HEK293 (cell line): ENCODE data around the gene SLC6A3.

Source experiments
- CTCF ChIA-PET: fragments of 350-600 bp; formaldehyde crosslinking; extraction: SDS; loops from one replicate; lab custom pipeline; 2021; ENCODE audit warnings: antibody characterized with exemption; lab: Yijun Ruan, JAX
- POLR2A ChIA-PET: fragments of 300-600 bp; formaldehyde crosslinking; extraction: SDS; loops from one replicate; lab custom pipeline; 2020; ENCODE audit warnings: antibody characterized with exemption, inconsistent platforms; lab: Yijun Ruan, JAX
- H3K27ac ChIP-seq: fragments of 200-500 bp; sonication (Bioruptor generic); 2 replicates; pipeline ENCODE4 v1.5.1; 2014; ENCODE audit warnings: low read depth, low read length, control low read depth, inconsistent platforms; ENCODE audit errors: extremely low read depth
- H3K36me3 ChIP-seq, 2 experiments: fragments of 200-500 bp in 1 of 2; sonication (Bioruptor generic) in 1 of 2; 1 replicate in 1 of 2; 2 replicates in 1 of 2; pipeline ENCODE4 v1.5.1; 2014 to 2017; ENCODE audit warnings: inconsistent platforms in 2 of 2, low read length in 2 of 2; ENCODE audit not compliant: control insufficient read depth in 2 of 2, insufficient read depth in 1 of 2
- H3K4me1 ChIP-seq: fragments of 200-500 bp; sonication (Bioruptor generic); 2 replicates; pipeline ENCODE4 v1.5.1; 2014; ENCODE audit warnings: mild to moderate bottlenecking, low read length, inconsistent platforms; ENCODE audit not compliant: control insufficient read depth, insufficient read depth
- H3K4me3 ChIP-seq: 2 replicates; pipeline ENCODE4 v1.5.1; 2011; ENCODE audit warnings: low read depth, mild to moderate bottlenecking, control low read depth, low read length, moderate library complexity
- H3K9me3 ChIP-seq: fragments of 200-500 bp; sonication (Bioruptor generic); 2 replicates; pipeline ENCODE4 v1.5.1; 2014; ENCODE audit warnings: low read depth, low read length, inconsistent platforms; ENCODE audit not compliant: control insufficient read depth, insufficient read depth
- KLF10 ChIP-seq: fragments of 450-650 bp; IDR thresholded peaks from 2 replicates; pipeline ENCODE4 v1.5.1; 2018; ENCODE audit warnings: missing biosample characterization, mild to moderate bottlenecking, missing genetic modification characterization
- PRDM2 ChIP-seq: fragments of 450-650 bp; formaldehyde crosslinking; IDR thresholded peaks from 2 replicates; pipeline ENCODE4 v1.5.1; 2016; ENCODE audit warnings: missing biosample characterization, missing genetic modification characterization, borderline replicate concordance
- PRDM4 ChIP-seq: fragments of 450-650 bp; formaldehyde crosslinking; IDR thresholded peaks from 2 replicates; pipeline ENCODE4 v1.5.1; 2017; ENCODE audit warnings: missing biosample characterization, missing genetic modification characterization
- ZBTB10 ChIP-seq: fragments of 450-650 bp; formaldehyde crosslinking; IDR thresholded peaks from 2 replicates; pipeline ENCODE4 v1.5.1; 2016; ENCODE audit warnings: missing biosample characterization, missing genetic modification characterization
- ZNF114 ChIP-seq: fragments of 450-650 bp; formaldehyde crosslinking; IDR thresholded peaks from 2 replicates; pipeline ENCODE4 v1.5.0; 2017; ENCODE audit warnings: missing biosample characterization, missing genetic modification characterization
- ZNF138 ChIP-seq: fragments of 450-650 bp; formaldehyde crosslinking; IDR thresholded peaks from 2 replicates; pipeline ENCODE4 v1.5.1; 2016; ENCODE audit warnings: missing biosample characterization, missing genetic modification characterization, borderline replicate concordance
- ZNF239 ChIP-seq: fragments of 450-650 bp; formaldehyde crosslinking; IDR thresholded peaks from 2 replicates; pipeline ENCODE4 v1.5.1; 2016; ENCODE audit warnings: missing biosample characterization, missing genetic modification characterization
- ZNF26 ChIP-seq: fragments of 450-650 bp; formaldehyde crosslinking; IDR thresholded peaks from 2 replicates; pipeline ENCODE4 v1.5.1; 2016; ENCODE audit warnings: missing biosample characterization, missing genetic modification characterization
- ZNF311 ChIP-seq: fragments of 450-650 bp; formaldehyde crosslinking; IDR thresholded peaks from 2 replicates; pipeline ENCODE4 v1.5.1; 2017; ENCODE audit warnings: missing biosample characterization, missing genetic modification characterization, borderline replicate concordance
- ZNF366 ChIP-seq: fragments of 450-650 bp; formaldehyde crosslinking; conservative IDR thresholded peaks from 2 replicates; pipeline ENCODE4 v1.5.1; 2016; ENCODE audit warnings: missing biosample characterization, missing genetic modification characterization
- ZNF391 ChIP-seq: fragments of 450-650 bp; formaldehyde crosslinking; IDR thresholded peaks from 2 replicates; pipeline ENCODE4 v1.5.1; 2016; ENCODE audit warnings: low read depth, missing biosample characterization, missing genetic modification characterization, borderline replicate concordance
- ZNF473 ChIP-seq: fragments of 450-650 bp; formaldehyde crosslinking; IDR thresholded peaks from 2 replicates; pipeline ENCODE4 v1.5.1; 2017; ENCODE audit warnings: missing biosample characterization, missing genetic modification characterization
- ZNF530 ChIP-seq: fragments of 450-650 bp; formaldehyde crosslinking; IDR thresholded peaks from 2 replicates; pipeline ENCODE4 v1.5.1; 2016; ENCODE audit warnings: low read depth, missing biosample characterization, missing genetic modification characterization
- ZNF561 ChIP-seq: fragments of 450-650 bp; IDR thresholded peaks from 2 replicates; pipeline ENCODE4 v1.5.1; 2018; ENCODE audit warnings: missing biosample characterization, missing genetic modification characterization, borderline replicate concordance
- ZNF776 ChIP-seq: fragments of 450-650 bp; formaldehyde crosslinking; IDR thresholded peaks from 2 replicates; pipeline ENCODE4 v1.5.0; 2017; ENCODE audit warnings: missing biosample characterization, missing genetic modification characterization, borderline replicate concordance
- ZNF792 ChIP-seq: fragments of 450-650 bp; formaldehyde crosslinking; IDR thresholded peaks from 2 replicates; pipeline ENCODE4 v1.5.1; 2016; ENCODE audit warnings: missing biosample characterization, missing genetic modification characterization
- ZNF843 ChIP-seq: fragments of 450-650 bp; formaldehyde crosslinking; IDR thresholded peaks from 2 replicates; pipeline ENCODE4 v1.5.1; 2016; ENCODE audit warnings: missing biosample characterization, missing genetic modification characterization
- TF ChIP-seq, protein P1 (sequence below): fragments of 450-650 bp; formaldehyde crosslinking; IDR thresholded peaks from 2 replicates; pipeline ENCODE4 v1.5.1; 2016; ENCODE audit warnings: missing biosample characterization, missing genetic modification characterization, low read depth

Gene SLC6A3

DNA sequence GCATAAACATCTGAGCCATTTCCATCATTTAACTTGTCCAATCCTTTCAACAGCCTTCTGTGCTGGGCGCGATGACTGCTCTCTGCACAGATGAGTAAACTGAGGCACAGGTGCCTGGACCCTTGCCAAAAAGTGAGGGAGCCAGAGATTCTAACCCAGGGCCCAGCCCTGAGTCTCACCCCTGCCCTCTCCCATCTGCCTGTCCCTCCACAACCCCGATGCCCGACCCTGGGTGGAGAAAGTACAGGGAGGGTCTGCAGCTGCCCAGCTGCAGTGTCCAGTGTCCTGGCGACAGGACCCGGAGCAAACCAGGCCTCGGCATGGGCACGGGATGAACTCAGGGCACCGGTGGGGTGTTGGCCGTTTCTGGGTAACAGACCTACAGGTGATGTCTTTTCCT is 60.7 kb downstream of the SLC6A3 start (continued):
- TF ChIP-seq PRDM2 (tag by site-specific recombination) (no peak), ZBTB10 (tag by site-specific recombination) (no peak), ZNF561 (tag by site-specific recombination) (no peak)

DNA sequence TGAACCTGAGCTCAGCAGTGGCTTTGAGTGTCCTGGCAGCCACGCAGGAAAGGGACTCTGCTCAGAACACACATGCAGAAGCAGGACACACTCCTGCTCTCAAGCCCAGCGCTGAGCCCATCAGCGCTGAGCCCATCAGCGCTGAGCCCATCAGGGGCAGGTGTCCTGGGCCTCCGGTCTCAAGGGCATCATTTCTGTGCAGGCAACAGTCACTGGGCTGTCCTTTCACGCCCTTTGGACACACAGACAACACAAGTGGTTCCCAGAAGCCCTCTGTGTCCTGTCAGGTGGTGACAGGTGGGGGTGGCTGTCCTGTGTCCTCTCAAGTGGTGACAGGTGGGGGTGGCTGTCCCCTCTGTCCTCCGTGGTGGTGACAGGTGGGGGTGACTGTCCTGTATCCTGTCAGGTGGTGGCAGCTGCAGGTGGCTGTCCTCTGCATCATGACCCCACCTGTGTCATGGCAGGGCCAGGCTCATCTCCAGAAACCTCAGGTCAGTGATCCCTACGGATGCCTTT is 61.3 kb downstream of the SLC6A3 start:
- no peak overlapping the region for H3K27ac ChIP-seq
- peaks cover 5% of the 10 kb centered on the region; the same call in 1 of the 2 replicates for H3K4me1 ChIP-seq
- TF ChIP-seq ZNF239 (tag by site-specific recombination) (no peak), ZNF792 (tag by site-specific recombination) (no peak), ZNF843 (no peak), ZNF114 (no peak), ZNF391 (tag by site-specific recombination) (no peak), ZNF776 (no peak), ZNF530 (tag by site-specific recombination) (no peak), PRDM4 (tag by site-specific recombination) (no peak), ZNF138 (tag by site-specific recombination) (no peak), KLF10 (no peak), ZNF311 (tag by site-specific recombination) (no peak), ZNF473 (tag by site-specific recombination) (no peak), ZNF366 (tag by site-specific recombination) (no peak), ZNF26 (tag by site-specific recombination) (no peak)
- TF ChIP-seq, protein P1, sequence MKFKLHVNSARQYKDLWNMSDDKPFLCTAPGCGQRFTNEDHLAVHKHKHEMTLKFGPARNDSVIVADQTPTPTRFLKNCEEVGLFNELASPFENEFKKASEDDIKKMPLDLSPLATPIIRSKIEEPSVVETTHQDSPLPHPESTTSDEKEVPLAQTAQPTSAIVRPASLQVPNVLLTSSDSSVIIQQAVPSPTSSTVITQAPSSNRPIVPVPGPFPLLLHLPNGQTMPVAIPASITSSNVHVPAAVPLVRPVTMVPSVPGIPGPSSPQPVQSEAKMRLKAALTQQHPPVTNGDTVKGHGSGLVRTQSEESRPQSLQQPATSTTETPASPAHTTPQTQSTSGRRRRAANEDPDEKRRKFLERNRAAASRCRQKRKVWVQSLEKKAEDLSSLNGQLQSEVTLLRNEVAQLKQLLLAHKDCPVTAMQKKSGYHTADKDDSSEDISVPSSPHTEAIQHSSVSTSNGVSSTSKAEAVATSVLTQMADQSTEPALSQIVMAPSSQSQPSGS (tag by site-specific recombination), result no peak
- TF ChIP-seq, all 188 proteins: peak for 0
- H3K4me3 ChIP-seq, result no peak overlapping the region
- ChIA-PET POLR2A (no interaction called here), CTCF (interaction anchor here (1.2 kb wide), 1 partner anchor 25 kb away, joined by 3 read pairs; no protein-coding TSS in a partner anchor)
- H3K9me3 ChIP-seq, result no peaks in the 10 kb centered on the region
- H3K36me3 ChIP-seq, result no peaks in the 10 kb centered on the region
